ENCODE data around the gene CROCC2.

DNA sequence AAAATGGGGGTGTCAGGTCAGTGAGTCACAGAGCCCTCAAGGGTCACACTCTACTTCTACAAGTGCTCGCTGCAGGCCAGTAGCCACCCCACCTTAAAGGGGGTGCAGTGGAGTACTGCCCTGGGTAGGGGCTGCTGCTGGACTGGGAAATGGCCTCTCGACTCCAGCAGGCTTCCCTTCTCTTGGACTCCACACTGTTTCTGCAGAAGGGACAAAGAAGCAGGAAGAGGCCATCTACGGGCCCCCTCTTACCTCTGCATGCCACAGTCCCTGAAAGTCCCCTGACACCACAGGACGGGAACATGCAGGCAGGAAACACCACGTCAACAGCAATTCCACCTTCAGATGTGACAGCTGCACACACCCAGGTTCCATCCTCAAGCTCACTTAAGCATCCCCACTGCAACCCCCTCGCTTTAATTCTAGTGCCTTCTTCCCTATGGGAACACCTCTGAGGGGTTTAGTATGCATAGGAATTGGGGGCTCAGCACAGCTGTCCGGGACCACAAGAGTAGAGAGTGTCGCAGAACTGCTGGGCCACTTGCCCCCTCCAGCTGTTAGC, 114.6 kb downstream of the CROCC2 start:
- no peak for TF ChIP-seq EP300 (IDR thresholded peaks at IDR 0.05; ENCODE audit: low read depth)
- TF ChIP-seq, protein P1, sequence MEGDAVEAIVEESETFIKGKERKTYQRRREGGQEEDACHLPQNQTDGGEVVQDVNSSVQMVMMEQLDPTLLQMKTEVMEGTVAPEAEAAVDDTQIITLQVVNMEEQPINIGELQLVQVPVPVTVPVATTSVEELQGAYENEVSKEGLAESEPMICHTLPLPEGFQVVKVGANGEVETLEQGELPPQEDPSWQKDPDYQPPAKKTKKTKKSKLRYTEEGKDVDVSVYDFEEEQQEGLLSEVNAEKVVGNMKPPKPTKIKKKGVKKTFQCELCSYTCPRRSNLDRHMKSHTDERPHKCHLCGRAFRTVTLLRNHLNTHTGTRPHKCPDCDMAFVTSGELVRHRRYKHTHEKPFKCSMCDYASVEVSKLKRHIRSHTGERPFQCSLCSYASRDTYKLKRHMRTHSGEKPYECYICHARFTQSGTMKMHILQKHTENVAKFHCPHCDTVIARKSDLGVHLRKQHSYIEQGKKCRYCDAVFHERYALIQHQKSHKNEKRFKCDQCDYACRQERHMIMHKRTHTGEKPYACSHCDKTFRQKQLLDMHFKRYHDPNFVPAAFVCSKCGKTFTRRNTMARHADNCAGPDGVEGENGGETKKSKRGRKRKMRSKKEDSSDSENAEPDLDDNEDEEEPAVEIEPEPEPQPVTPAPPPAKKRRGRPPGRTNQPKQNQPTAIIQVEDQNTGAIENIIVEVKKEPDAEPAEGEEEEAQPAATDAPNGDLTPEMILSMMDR (IDR thresholded peaks at IDR 0.05): no peak
